Duodenal mucosa (tissue), 2 donors: Measurements from ENCODE around the gene PCDHB16.
A peak's percentile ranks its signal among the peaks of the same experiment; 100 is the strongest.
"Not testable (repeated sequence)": the region's sequence is repeated elsewhere in the genome, so short reads cannot be mapped to it uniquely, and the experiment has no call there.

ENCODE experiments used
- H3K27ac ChIP-seq: one replicate; pipeline ENCODE4 v1.7.0; 2013; ENCODE audit warnings: low read depth, low read length
- H3K27me3 ChIP-seq, 2 donors: one replicate each; pipeline ENCODE4 v1.7.0; 2013; ENCODE audit warnings: low read length in 2 of 2, control low read depth in 1 of 2; ENCODE audit not compliant: insufficient read depth in 2 of 2, control insufficient read depth in 1 of 2
- H3K36me3 ChIP-seq, 2 donors: one replicate each; pipeline ENCODE4 v1.7.0; 2013; ENCODE audit warnings: low read length in 2 of 2, control low read depth in 1 of 2; ENCODE audit not compliant: insufficient read depth in 2 of 2, control insufficient read depth in 1 of 2
- H3K4me1 ChIP-seq, 2 donors: one replicate each; pipeline ENCODE4 v1.7.0; 2013; ENCODE audit warnings: low read length in 2 of 2, control low read depth in 1 of 2; ENCODE audit not compliant: insufficient read depth in 2 of 2, control insufficient read depth in 1 of 2
- H3K4me3 ChIP-seq, 2 donors: one replicate each; pipeline ENCODE4 v1.7.0; 2013; ENCODE audit warnings: low read length in 2 of 2, low read depth in 1 of 2
- H3K9ac ChIP-seq, 2 donors: one replicate each; pipeline ENCODE4 v1.7.0; 2013; ENCODE audit warnings: low read length in 2 of 2, low read depth in 1 of 2
- H3K9me3 ChIP-seq, 2 donors: one replicate each; pipeline ENCODE4 v1.7.0; 2013; ENCODE audit warnings: low read length in 2 of 2, control low read depth in 1 of 2; ENCODE audit not compliant: control insufficient read depth in 1 of 2

Gene PCDHB16

GRCh38 chr5:141155540-141156374 lies 26.4 kb upstream of the PCDHB16 start:
- no peaks in the 10 kb centered on the region for H3K27me3 ChIP-seq
- no peaks in the 10 kb centered on the region for H3K4me1 ChIP-seq
- H3K27ac ChIP-seq = no peak overlapping the region
- H3K9me3 ChIP-seq = peaks cover 11 to 33% of the 10 kb centered on the region in 2 donors
- no peaks in the 10 kb centered on the region for H3K36me3 ChIP-seq
- H3K9ac ChIP-seq = no peak overlapping the region
- no peak overlapping the region for H3K4me3 ChIP-seq

- not testable (repeated sequence) for H3K27ac ChIP-seq, H3K9ac ChIP-seq, H3K36me3 ChIP-seq, H3K27me3 ChIP-seq, H3K4me3 ChIP-seq, H3K4me1 ChIP-seq
- H3K9me3 ChIP-seq = peaks cover 11 to 32% of the 10 kb centered on the region in 2 donors
These were observed 24.8 kb upstream of the PCDHB16 start for GRCh38 chr5:141157356-141157755.

- not testable (repeated sequence) for H3K4me1 ChIP-seq
These were observed 24.3 kb upstream of the PCDHB16 start for GRCh38 chr5:141157901-141158300.

GRCh38 chr5:141172381-141173204 lies 9.6 kb upstream of the PCDHB16 start, which contains the start of gene PCDHB7:
PCDHB7 (plus strand) TSS chr5:141172644; CDS start chr5:141172836, 192 bp downstream.
- Histone ChIP-seq H3K4me3 (peak within 1 kb of the TSS in 1 of 2 donors; percentile 9), H3K9ac (no peak within 1 kb of the TSS), H3K9me3 (peaks cover 16 to 26% of the 10 kb centered on the region in 2 donors)

More at GRCh38 chr5:141157901-141158300, 24.3 kb upstream of the PCDHB16 start:
- not testable (repeated sequence) for H3K27me3 ChIP-seq, H3K27ac ChIP-seq, H3K9ac ChIP-seq, H3K4me3 ChIP-seq, H3K36me3 ChIP-seq
- H3K9me3 ChIP-seq = peaks cover 13 to 32% of the 10 kb centered on the region in 2 donors

GRCh38 chr5:141174291-141175104 lies 7.7 kb upstream of the PCDHB16 start:
- not testable (repeated sequence) for H3K9ac ChIP-seq, H3K4me1 ChIP-seq, H3K27ac ChIP-seq, H3K4me3 ChIP-seq, H3K27me3 ChIP-seq, H3K36me3 ChIP-seq
- H3K9me3 ChIP-seq = peaks cover 16 to 30% of the 10 kb centered on the region in 2 donors

More at GRCh38 chr5:141172381-141173204, 9.6 kb upstream of the PCDHB16 start, which contains the start of gene PCDHB7:
- H3K27me3 ChIP-seq = no peaks in the 10 kb centered on the region
- H3K4me1 ChIP-seq = no peaks in the 10 kb centered on the region
- H3K36me3 ChIP-seq = no peaks in the 10 kb centered on the region
- H3K27ac ChIP-seq = no peak within 1 kb of the TSS

GRCh38 chr5:141175933-141176332 lies 6.3 kb upstream of the PCDHB16 start:
- H3K27me3 ChIP-seq = no peaks in the 10 kb centered on the region
- no peak overlapping the region for H3K4me3 ChIP-seq

GRCh38 chr5:141177577-141178191 lies 4.5 kb upstream of the PCDHB16 start, which contains the start of gene PCDHB8:
PCDHB8 (plus strand) TSS chr5:141177790; CDS start chr5:141178035, 245 bp downstream.
- H3K27ac ChIP-seq, H3K4me3 ChIP-seq, H3K36me3 ChIP-seq, H3K4me1 ChIP-seq, H3K27me3 ChIP-seq, H3K9ac ChIP-seq: not testable (repeated sequence)
- peaks cover 16 to 38% of the 10 kb centered on the region in 2 donors for H3K9me3 ChIP-seq

More at GRCh38 chr5:141175933-141176332, 6.3 kb upstream of the PCDHB16 start:
- Histone ChIP-seq H3K27ac (no peak overlapping the region), H3K9me3 (peaks cover 16 to 30% of the 10 kb centered on the region in 2 donors), H3K36me3 (no peaks in the 10 kb centered on the region), H3K9ac (no peak overlapping the region), H3K4me1 (no peaks in the 10 kb centered on the region)

GRCh38 chr5:141179371-141179770 lies 2.8 kb upstream of the PCDHB16 start:
- not testable (repeated sequence) for H3K27ac ChIP-seq, H3K36me3 ChIP-seq, H3K9ac ChIP-seq, H3K27me3 ChIP-seq, H3K4me3 ChIP-seq, H3K4me1 ChIP-seq
- peaks cover 12 to 36% of the 10 kb centered on the region in 2 donors for H3K9me3 ChIP-seq

- not testable (repeated sequence) for H3K27ac ChIP-seq, H3K4me1 ChIP-seq, H3K27me3 ChIP-seq, H3K36me3 ChIP-seq, H3K9ac ChIP-seq, H3K4me3 ChIP-seq
- peaks cover 12 to 34% of the 10 kb centered on the region in 2 donors for H3K9me3 ChIP-seq
These were observed 2.3 kb upstream of the PCDHB16 start for GRCh38 chr5:141179876-141180275.
